DND-41 (cell line): ENCODE data around the gene PRSS33.

Experiments
- ATAC-seq: fragments of 200-7000 bp; cut with Tn5 transposase; 3 replicates; pipeline ENCODE4 v1.9.1; 2021; ENCODE audit warnings: low read depth; ENCODE audit not compliant: insufficient read depth
- DNase-seq: peaks from one replicate; pipeline ENCODE4 v3.0.0-alpha.2; 2020
- H2AFZ ChIP-seq: 2 replicates; pipeline ENCODE4 v1.6.0; 2012; ENCODE audit warnings: low read depth, low read length
- H3K27ac ChIP-seq: 2 replicates; pipeline ENCODE4 v1.5.1; 2012; ENCODE audit warnings: low read length, inconsistent platforms
- H3K27me3 ChIP-seq: fragments of 200-600 bp; sonication (generic); 2 replicates; pipeline ENCODE4 v1.6.0; 2012; ENCODE audit warnings: low read length, mild to moderate bottlenecking, inconsistent platforms; ENCODE audit not compliant: insufficient read depth, poor library complexity
- H3K36me3 ChIP-seq: 2 replicates; pipeline ENCODE4 v1.5.1; 2012; ENCODE audit warnings: low read length, inconsistent platforms; ENCODE audit not compliant: insufficient read depth
- H3K4me1 ChIP-seq: 2 replicates; pipeline ENCODE4 v1.5.1; 2012; ENCODE audit warnings: mild to moderate bottlenecking, low read length; ENCODE audit not compliant: insufficient read depth
- H3K4me2 ChIP-seq: 2 replicates; pipeline ENCODE4 v1.6.0; 2012; ENCODE audit warnings: mild to moderate bottlenecking, moderate library complexity, low read length, inconsistent platforms; ENCODE audit not compliant: insufficient read depth
- H3K4me3 ChIP-seq, 2 experiments: fragments of 200-600 bp in 1 of 2; shearing (Covaris generic) in 1 of 2; 2 replicates each; pipeline ENCODE4 v1.5.1; 2012 to 2016; ENCODE audit warnings: inconsistent platforms in 2 of 2, low read length in 2 of 2, mild to moderate bottlenecking in 2 of 2, low read depth in 1 of 2, moderate library complexity in 1 of 2
- H3K79me2 ChIP-seq: 2 replicates; pipeline ENCODE4 v1.6.0; 2012; ENCODE audit warnings: low read length, inconsistent platforms; ENCODE audit not compliant: insufficient read depth
- H3K9ac ChIP-seq: 2 replicates; pipeline ENCODE4 v1.6.0; 2012; ENCODE audit warnings: low read depth, mild to moderate bottlenecking, inconsistent platforms, low read length, moderate library complexity
- H3K9me3 ChIP-seq: 2 replicates; pipeline ENCODE4 v1.5.1; 2012; ENCODE audit warnings: low read length, moderate library complexity, mild to moderate bottlenecking, inconsistent platforms; ENCODE audit not compliant: insufficient read depth, severe bottlenecking
- H4K20me1 ChIP-seq: 2 replicates; pipeline ENCODE4 v1.6.0; 2012; ENCODE audit warnings: low read length; ENCODE audit not compliant: insufficient read depth
- CTCF ChIP-seq: IDR thresholded peaks from 2 replicates; pipeline ENCODE4 v1.5.1; 2012; ENCODE audit warnings: borderline replicate concordance, low read length, moderate library complexity, mild to moderate bottlenecking; ENCODE audit not compliant: poor library complexity, severe bottlenecking; ENCODE audit errors: extremely low read depth
- EZH2 ChIP-seq: IDR thresholded peaks from 3 replicates; pipeline ENCODE4 v1.6.1; 2012; ENCODE audit warnings: borderline replicate concordance, low read depth, mild to moderate bottlenecking, moderate library complexity, low read length, inconsistent platforms; ENCODE audit not compliant: severe bottlenecking

Gene PRSS33

GRCh38 chr16:2756288-2757015 is 30.9 kb downstream of the PRSS33 start:
- TF ChIP-seq CTCF: no peak
- TF ChIP-seq EZH2: no peak
- Histone ChIP-seq H3K4me3 (no peak overlapping the region), H3K9me3 (no peaks in the 10 kb centered on the region), H3K4me1 (peaks cover 31% of the 10 kb centered on the region), H3K36me3 (peaks cover 84% of the 10 kb centered on the region), H4K20me1 (peaks cover 82% of the 10 kb centered on the region), H2AFZ (no peak overlapping the region), H3K9ac (no peak overlapping the region), H3K27ac (no peak overlapping the region), H3K27me3 (no peaks in the 10 kb centered on the region), H3K79me2 (peaks cover 96% of the 10 kb centered on the region), H3K4me2 (peak overlapping the region; percentile 76)
- ATAC-seq (no peak), DNase-seq (no peak)

- H4K20me1 ChIP-seq: peaks cover 71% of the 10 kb centered on the region
- H3K27me3 ChIP-seq: no peaks in the 10 kb centered on the region
- DNase-seq (no peak), ATAC-seq (no peak)
- H3K4me1 ChIP-seq: peaks cover 43% of the 10 kb centered on the region
- H3K4me2 ChIP-seq: peak overlapping the region; percentile 76
- peak overlapping the region in 1 of 2 experiments; percentile 65; a peak in 1 of 4 replicates for H3K4me3 ChIP-seq
- peak overlapping the region; percentile 83 for H3K9ac ChIP-seq
- no peaks in the 10 kb centered on the region for H3K9me3 ChIP-seq
- H2AFZ ChIP-seq: no peak overlapping the region
- TF ChIP-seq EZH2 (no peak), CTCF (no peak)
- peaks cover 96% of the 10 kb centered on the region for H3K79me2 ChIP-seq
- peaks cover 71% of the 10 kb centered on the region for H3K36me3 ChIP-seq
- peak overlapping the region; percentile 18; the same call in 1 of the 2 replicates for H3K27ac ChIP-seq
These were observed 32.2 kb downstream of the PRSS33 start for GRCh38 chr16:2755158-2755557.

- Histone ChIP-seq H3K27ac (peak overlapping the region; percentile 93), H3K4me3 (peak overlapping the region; percentile 63 to 65), H3K36me3 (peaks cover 69% of the 10 kb centered on the region), H3K9me3 (no peaks in the 10 kb centered on the region), H2AFZ (no peak overlapping the region), H3K4me2 (peak overlapping the region; percentile 76), H3K27me3 (no peaks in the 10 kb centered on the region), H4K20me1 (peaks cover 56% of the 10 kb centered on the region), H3K4me1 (peaks cover 43% of the 10 kb centered on the region), H3K9ac (peak overlapping the region; percentile 83), H3K79me2 (peaks cover 90% of the 10 kb centered on the region)
- TF ChIP-seq EZH2 (no peak), CTCF (no peak)
- ATAC-seq (no peak), DNase-seq (no peak)
These were observed 33.7 kb downstream of the PRSS33 start for GRCh38 chr16:2753733-2754020.
